Neural crest cell (in vitro differentiated cells): ENCODE measurements around the gene CMTR1. TPM values are rescaled to one million over a fixed set of nuclear protein-coding genes. Genes with fewer than 3 reads are reported as not detected.

ENCODE experiments used
- DNase-seq: peaks from one replicate; pipeline ENCODE4 v3.0.0; 2021; ENCODE audit warnings: low read depth, mixed read lengths, low spot score
- H3K27ac Mint-ChIP-seq: one replicate; pipeline ENCODE4 v1.8.0; 2021; ENCODE audit warnings: mild to moderate bottlenecking, mixed read lengths; ENCODE audit not compliant: unreplicated experiment
- H3K27me3 Mint-ChIP-seq: 2 replicates; pipeline ENCODE4 v1.8.0; 2021; ENCODE audit warnings: low read depth, mild to moderate bottlenecking, mixed read lengths
- H3K36me3 Mint-ChIP-seq: 2 replicates; pipeline ENCODE4 v1.8.0; 2021; ENCODE audit warnings: low read depth, mild to moderate bottlenecking, mixed read lengths
- H3K4me1 Mint-ChIP-seq: 2 replicates; pipeline ENCODE4 v1.8.0; 2021; ENCODE audit warnings: mixed read lengths
- H3K4me3 Mint-ChIP-seq: one replicate; pipeline ENCODE4 v1.8.0; 2021; ENCODE audit warnings: mild to moderate bottlenecking, mixed read lengths
- H3K9me3 Mint-ChIP-seq: 2 replicates; pipeline ENCODE4 v1.8.0; 2021; ENCODE audit warnings: mixed read lengths
- CTCF ChIP-seq: fragments of 200-600 bp; sonication (generic); conservative IDR thresholded peaks from 2 replicates; pipeline ENCODE4 v1.5.0; 2021; ENCODE audit warnings: antibody characterized with exemption, mild to moderate bottlenecking
- total RNA-seq: library from RNA; stranded (reverse); gene quantifications from 2 replicates; pipeline ENCODE4 v1.2.1, GENCODE V29; 2021

Gene CMTR1
- total RNA-seq, 1 donor from 2014 or later = 51.0 TPM

- peaks cover 55% of the 10 kb centered on the region for H3K4me1 Mint-ChIP-seq
- H3K9me3 Mint-ChIP-seq = no peaks in the 10 kb centered on the region
- H3K27me3 Mint-ChIP-seq = no peaks in the 10 kb centered on the region
- no peak for TF ChIP-seq CTCF
- DNase-seq = no peak
- no peaks in the 10 kb centered on the region for H3K36me3 Mint-ChIP-seq
- no peak overlapping the region for H3K4me3 Mint-ChIP-seq
- H3K27ac Mint-ChIP-seq = no peak overlapping the region
These were observed 59.4 kb downstream of the CMTR1 start for GRCh38 chr6:37492236-37492972.

GRCh38 chr6:37492991-37493660 lies 60.1 kb downstream of the CMTR1 start:
- H3K4me1 Mint-ChIP-seq = peaks cover 56% of the 10 kb centered on the region
- no peak overlapping the region for H3K27ac Mint-ChIP-seq
- H3K36me3 Mint-ChIP-seq = no peaks in the 10 kb centered on the region
- H3K9me3 Mint-ChIP-seq = no peaks in the 10 kb centered on the region
- TF ChIP-seq CTCF = no peak
- DNase-seq = no peak
- no peaks in the 10 kb centered on the region for H3K27me3 Mint-ChIP-seq
- H3K4me3 Mint-ChIP-seq = no peak overlapping the region

GRCh38 chr6:37493661-37493995 lies 60.6 kb downstream of the CMTR1 start:
- H3K4me1 Mint-ChIP-seq = peaks cover 55% of the 10 kb centered on the region

GRCh38 chr6:37495244-37495934 lies 62.4 kb downstream of the CMTR1 start:
- no peaks in the 10 kb centered on the region for H3K36me3 Mint-ChIP-seq
- peaks cover 61% of the 10 kb centered on the region for H3K4me1 Mint-ChIP-seq
- no peak overlapping the region for H3K27ac Mint-ChIP-seq
- peak overlapping the region; percentile 48 for H3K4me3 Mint-ChIP-seq
- TF ChIP-seq CTCF = no peak
- no peaks in the 10 kb centered on the region for H3K27me3 Mint-ChIP-seq
- H3K9me3 Mint-ChIP-seq = no peaks in the 10 kb centered on the region
- DNase-seq = no peak

More at GRCh38 chr6:37493661-37493995, 60.6 kb downstream of the CMTR1 start:
- no peak overlapping the region for H3K27ac Mint-ChIP-seq
- no peak for TF ChIP-seq CTCF
- H3K9me3 Mint-ChIP-seq = no peaks in the 10 kb centered on the region
- H3K27me3 Mint-ChIP-seq = no peaks in the 10 kb centered on the region
- H3K4me3 Mint-ChIP-seq = no peak overlapping the region
- no peaks in the 10 kb centered on the region for H3K36me3 Mint-ChIP-seq
- DNase-seq = no peak

GRCh38 chr6:37496951-37497885 lies 64.2 kb downstream of the CMTR1 start:
- no peak for DNase-seq
- no peak overlapping the region for H3K27ac Mint-ChIP-seq
- TF ChIP-seq CTCF = no peak
- peaks cover 53% of the 10 kb centered on the region for H3K4me1 Mint-ChIP-seq
- no peaks in the 10 kb centered on the region for H3K27me3 Mint-ChIP-seq
- H3K9me3 Mint-ChIP-seq = no peaks in the 10 kb centered on the region
- H3K4me3 Mint-ChIP-seq = peak overlapping the region; percentile 76
- no peaks in the 10 kb centered on the region for H3K36me3 Mint-ChIP-seq
